ENCODE measurements around the gene CRYBB2.
"Not testable (repeated sequence)": the region's sequence is repeated elsewhere in the genome, so short reads cannot be mapped to it uniquely, and the experiment has no call there.

Gene CRYBB2

GRCh38 chr22:25219211-25219689 lies at the start of gene CRYBB2:
TSS of gene CRYBB2 (plus strand) at chr22:25219639. CDS start at chr22:25221430, 1,791 bp downstream.
- no peak for DNase-seq

- no peak for DNase-seq
Observed at GRCh38 chr22:25170426-25170980, 48.9 kb upstream of the CRYBB2 start.

GRCh38 chr22:25172153-25172552 lies 47.3 kb upstream of the CRYBB2 start:
- DNase-seq: no peak

GRCh38 chr22:25174156-25174887 lies 45.1 kb upstream of the CRYBB2 start:
- DNase-seq: no peak

- no peak for DNase-seq
Observed at GRCh38 chr22:25174888-25175411, 44.5 kb upstream of the CRYBB2 start.

- DNase-seq: no peak
Observed at GRCh38 chr22:25176175-25176574, 43.3 kb upstream of the CRYBB2 start.

- DNase-seq: no peak
Observed at GRCh38 chr22:25176799-25177198, 42.6 kb upstream of the CRYBB2 start.

- DNase-seq: no peak
Observed at GRCh38 chr22:25177226-25177625, 42.2 kb upstream of the CRYBB2 start.

- no peak for DNase-seq
Observed at GRCh38 chr22:25177895-25178294, 41.5 kb upstream of the CRYBB2 start.

- DNase-seq: not testable (repeated sequence)
Observed at GRCh38 chr22:25178348-25178747, 41.1 kb upstream of the CRYBB2 start.

- DNase-seq: not testable (repeated sequence)
Observed at GRCh38 chr22:25178869-25179631, 40.4 kb upstream of the CRYBB2 start.

GRCh38 chr22:25182131-25183110 lies 37.0 kb upstream of the CRYBB2 start:
- DNase-seq: no peak

GRCh38 chr22:25183949-25184619 lies 35.4 kb upstream of the CRYBB2 start:
- DNase-seq: no peak

GRCh38 chr22:25186140-25186539 lies 33.3 kb upstream of the CRYBB2 start:
- no peak for DNase-seq

GRCh38 chr22:25187469-25187868 lies 32.0 kb upstream of the CRYBB2 start:
- no peak for DNase-seq

GRCh38 chr22:25192406-25192805 lies 27.0 kb upstream of the CRYBB2 start:
- no peak for DNase-seq

- no peak for DNase-seq
Observed at GRCh38 chr22:25193130-25193529, 26.3 kb upstream of the CRYBB2 start.

GRCh38 chr22:25193548-25193947 lies 25.9 kb upstream of the CRYBB2 start:
- DNase-seq: peak; percentile 37

- DNase-seq: no peak
Observed at GRCh38 chr22:25196326-25196725, 23.1 kb upstream of the CRYBB2 start.

- peak; percentile 8 for DNase-seq
Observed at GRCh38 chr22:25197340-25197739, 22.1 kb upstream of the CRYBB2 start.

- peak; percentile 40 for DNase-seq
Observed at GRCh38 chr22:25199731-25200520, 19.5 kb upstream of the CRYBB2 start, which contains the start of gene CRYBB3. TSS of gene CRYBB3 (plus strand) at chr22:25199858. CDS start at chr22:25201397, 1,539 bp downstream.
